Heart right ventricle (tissue), 16 donors: Measurements from ENCODE around the gene RHBDD2. TPM values are rescaled to one million over a fixed set of nuclear protein-coding genes. Genes with fewer than 3 reads are reported as not detected.
A peak's percentile ranks its signal among the peaks of the same experiment; 100 is the strongest.

Source experiments
- ATAC-seq, 8 donors: fragments of 200-7000 bp; cut with Tn5 transposase; one replicate each; pipeline ENCODE4 v1.9.1; 2020; ENCODE audit warnings: mild to moderate bottlenecking in 8 of 8, moderate library complexity in 8 of 8, moderate number of reproducible peaks in 1 of 8
- DNase-seq, 2 donors: peaks; one replicate each; pipeline ENCODE4 v3.0.0-alpha.2; 2020
- H3K27ac ChIP-seq, 10 donors: fragments of 200-600 bp; sonication (generic) in 2 of 10; one replicate each; pipeline versions ENCODE4 v1.5.0 to v1.8.0; 2020 to 2022; ENCODE audit warnings: mild to moderate bottlenecking in 3 of 10
- H3K27me3 ChIP-seq, 7 donors: fragments of 200-600 bp; one replicate each; pipeline ENCODE4 v1.8.0; 2021 to 2022; ENCODE audit warnings: mild to moderate bottlenecking in 2 of 7
- H3K36me3 ChIP-seq, 9 donors: fragments of 200-600 bp; sonication (generic) in 1 of 9; one replicate each; pipeline versions ENCODE4 v1.5.0 to v1.8.0; 2020 to 2022; ENCODE audit warnings: mild to moderate bottlenecking in 2 of 9
- H3K4me1 ChIP-seq, 9 donors: fragments of 200-600 bp; sonication (generic) in 1 of 9; one replicate each; pipeline versions ENCODE4 v1.5.0 to v1.8.0; 2020 to 2022; ENCODE audit warnings: mild to moderate bottlenecking in 4 of 9
- H3K4me3 ChIP-seq, 10 donors: fragments of 200-600 bp; sonication (generic) in 2 of 10; one replicate each; pipeline versions ENCODE4 v1.5.0 to v1.8.0; 2020 to 2022; ENCODE audit warnings: mild to moderate bottlenecking in 7 of 10, moderate library complexity in 2 of 10
- H3K9me3 ChIP-seq, 11 donors: fragments of 200-600 bp in 10 of 11; sonication (generic) in 2 of 11; one replicate each; pipeline versions ENCODE4 v1.5.0 to v1.8.0; 2013 to 2022; ENCODE audit warnings: mild to moderate bottlenecking in 2 of 11, control low read depth in 1 of 11, moderate library complexity in 1 of 11
- WGBS, 2 donors: extraction: QIAGEN DNeasy Blood & Tissue Kit; methylation state at CpG; one replicate each; pipeline ENCODE4 v1.1.7; 2013; ENCODE audit warnings: inconsistent platforms in 1 of 2; 5-methylcytosine and 5-hydroxymethylcytosine counted together
- intact Hi-C, 10 donors: fragments of 100-400 bp; cut with DNase I; formaldehyde crosslinking; loops; one replicate each; pipeline versions ENCODE4 v1.11.1 to v1.14.2; 2022
- polyA plus RNA-seq, 2 donors: library from polyadenylated mRNA; stranded (reverse); fragments of 200-250 nt; gene quantifications; one replicate each; pipeline ENCODE4 v1.2.3, GENCODE V29; 2013
- total RNA-seq, 10 donors: library from RNA; stranded (reverse); fragmentation: NEBNext Ultra II Directional in 3 of 10; extraction: Animal tissue kit (Norgen Biotek cat#: 25700) in 3 of 10; gene quantifications; one replicate each; pipeline versions ENCODE4 v1.2.1 to v1.2.4, GENCODE V29; 2021 to 2023
- TF ChIP-seq, protein P1 (sequence below), 9 donors: fragments of 200-600 bp; sonication (generic) in 2 of 9; IDR thresholded peaks; one replicate each; pipeline versions ENCODE4 v1.5.0 to v1.8.0; 2021 to 2022; ENCODE audit warnings: antibody characterized with exemption in 9 of 9, mild to moderate bottlenecking in 5 of 9, moderate library complexity in 1 of 9
- donor health status: Arrhythmogenic right ventricular cardiomyopathy.
- donor health status: ischemic (EF 13 %, LVEDD 7.1; RV severe dilation, severe dysfunction).
- donor health status: healthy with polysubstance abuse.
- donor health status: DM: no; HTN: yes; CAD: no.
- donor health status: DM: no; HTN: no; CAD: no.
- donor health status: ischemic (EF 25% LVEDD 6.9; RV normal size, moderate dysfunction).
- donor health status: ischemic (EF 25% LVEDD 5.7; RV mildly dilated, moderate dysfunction).
- donor health status: healthy.
- donor health status: DM: yes; HTN: yes; CAD: no.
- donor health status: Ischemic cardiomyopathy.
- donor health status: ischemic (EF 35%, LVEDD 5.7; RV mildly dilated, moderate dysfunction).
- donor health status: nonischemic (EF 11% LVEDD 7.7; RV severe dilation, severe dysfunction).
- donor health status: DM: yes; HTN: yes; CAD: no.
- donor health status: PGD.
- donor health status: ischemic (EF 29% LVEDD 5.4; RV normal size, mild dysfunction).
- donor health status: nonischemic (EF 23%, LVEDD 6.1; RV moderate dilation, normal function).

RHBDD2 gene
- total and polyA plus RNA-seq, 12 donors = 20.8 to 48.1 (median 28.8) TPM

DNA sequence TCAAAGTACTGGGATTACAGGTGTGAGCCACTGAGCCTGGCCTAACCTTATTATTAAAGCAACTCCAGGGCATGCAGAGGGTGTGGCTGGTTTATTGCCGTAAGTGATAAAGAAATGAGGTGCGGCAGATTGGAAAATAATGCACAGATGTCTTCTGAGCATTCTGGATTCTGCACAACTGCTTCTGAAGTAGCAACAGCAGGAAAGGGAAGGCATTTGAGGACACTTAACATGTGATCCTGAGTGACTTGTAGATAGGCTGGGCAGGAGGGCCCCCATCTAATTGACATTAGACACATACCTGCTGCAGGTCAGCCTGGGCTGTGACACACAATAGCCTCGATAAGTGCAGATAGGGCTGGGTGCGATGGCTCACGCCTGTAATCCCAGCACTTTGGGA, 5.6 kb downstream of the RHBDD2 start:
- Histone ChIP-seq H3K27ac (no peak overlapping the region), H3K4me3 (no peak overlapping the region), H3K9me3 (no peaks in the 10 kb centered on the region), H3K4me1 (peaks cover 2 to 18% (median 14%) of the 10 kb centered on the region in 9 donors), H3K27me3 (no peaks in the 10 kb centered on the region), H3K36me3 (peaks cover 0 to 88% (median 39%) of the 10 kb centered on the region in 9 donors)
- DNase-seq (no peak), ATAC-seq (no peak)
- TF ChIP-seq, protein P1, sequence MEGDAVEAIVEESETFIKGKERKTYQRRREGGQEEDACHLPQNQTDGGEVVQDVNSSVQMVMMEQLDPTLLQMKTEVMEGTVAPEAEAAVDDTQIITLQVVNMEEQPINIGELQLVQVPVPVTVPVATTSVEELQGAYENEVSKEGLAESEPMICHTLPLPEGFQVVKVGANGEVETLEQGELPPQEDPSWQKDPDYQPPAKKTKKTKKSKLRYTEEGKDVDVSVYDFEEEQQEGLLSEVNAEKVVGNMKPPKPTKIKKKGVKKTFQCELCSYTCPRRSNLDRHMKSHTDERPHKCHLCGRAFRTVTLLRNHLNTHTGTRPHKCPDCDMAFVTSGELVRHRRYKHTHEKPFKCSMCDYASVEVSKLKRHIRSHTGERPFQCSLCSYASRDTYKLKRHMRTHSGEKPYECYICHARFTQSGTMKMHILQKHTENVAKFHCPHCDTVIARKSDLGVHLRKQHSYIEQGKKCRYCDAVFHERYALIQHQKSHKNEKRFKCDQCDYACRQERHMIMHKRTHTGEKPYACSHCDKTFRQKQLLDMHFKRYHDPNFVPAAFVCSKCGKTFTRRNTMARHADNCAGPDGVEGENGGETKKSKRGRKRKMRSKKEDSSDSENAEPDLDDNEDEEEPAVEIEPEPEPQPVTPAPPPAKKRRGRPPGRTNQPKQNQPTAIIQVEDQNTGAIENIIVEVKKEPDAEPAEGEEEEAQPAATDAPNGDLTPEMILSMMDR (IDR thresholded peaks at IDR 0.05) = no peak
- 97 to 98% methylated on average over 5 of the region's 5 CpGs for WGBS, 2 donors
- intact Hi-C loops = no loop called here

DNA sequence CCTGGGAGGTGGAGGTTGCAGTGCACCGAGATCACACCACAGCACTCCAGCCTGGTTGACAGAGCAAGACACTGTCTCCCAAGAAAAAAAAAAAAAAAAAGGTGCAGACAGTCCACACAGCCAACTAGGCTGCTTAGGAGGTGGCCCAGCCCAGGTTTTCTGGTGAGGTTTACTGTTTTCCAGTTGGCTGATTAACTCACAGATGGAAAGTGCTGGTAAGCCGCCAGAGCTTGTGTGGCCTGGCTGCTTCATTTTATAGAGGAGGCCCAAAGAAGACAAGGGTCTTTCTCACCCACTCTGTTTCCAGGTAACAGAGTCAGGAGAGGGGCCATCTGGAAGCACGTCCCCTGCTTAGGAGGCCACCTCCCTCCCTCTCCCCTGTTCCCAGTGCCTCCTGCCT, 6.2 kb downstream of the RHBDD2 start:
- intact Hi-C loops = loop anchor here in 1 of 10 donors (5.0 kb wide), 1 partner anchor 117 kb away; no protein-coding TSS in a partner anchor
- Histone ChIP-seq H3K4me3 (no peak overlapping the region), H3K36me3 (peaks cover 0 to 88% (median 39%) of the 10 kb centered on the region in 9 donors), H3K9me3 (no peaks in the 10 kb centered on the region), H3K27me3 (no peaks in the 10 kb centered on the region), H3K4me1 (peaks cover 0 to 12% (median 8%) of the 10 kb centered on the region in 9 donors), H3K27ac (no peak overlapping the region)
- 74 to 99% methylated on average over 3 of the region's 3 CpGs for WGBS, 2 donors
- TF ChIP-seq, protein P1 (IDR thresholded peaks at IDR 0.05) = no peak
- ATAC-seq (no peak), DNase-seq (no peak)

DNA sequence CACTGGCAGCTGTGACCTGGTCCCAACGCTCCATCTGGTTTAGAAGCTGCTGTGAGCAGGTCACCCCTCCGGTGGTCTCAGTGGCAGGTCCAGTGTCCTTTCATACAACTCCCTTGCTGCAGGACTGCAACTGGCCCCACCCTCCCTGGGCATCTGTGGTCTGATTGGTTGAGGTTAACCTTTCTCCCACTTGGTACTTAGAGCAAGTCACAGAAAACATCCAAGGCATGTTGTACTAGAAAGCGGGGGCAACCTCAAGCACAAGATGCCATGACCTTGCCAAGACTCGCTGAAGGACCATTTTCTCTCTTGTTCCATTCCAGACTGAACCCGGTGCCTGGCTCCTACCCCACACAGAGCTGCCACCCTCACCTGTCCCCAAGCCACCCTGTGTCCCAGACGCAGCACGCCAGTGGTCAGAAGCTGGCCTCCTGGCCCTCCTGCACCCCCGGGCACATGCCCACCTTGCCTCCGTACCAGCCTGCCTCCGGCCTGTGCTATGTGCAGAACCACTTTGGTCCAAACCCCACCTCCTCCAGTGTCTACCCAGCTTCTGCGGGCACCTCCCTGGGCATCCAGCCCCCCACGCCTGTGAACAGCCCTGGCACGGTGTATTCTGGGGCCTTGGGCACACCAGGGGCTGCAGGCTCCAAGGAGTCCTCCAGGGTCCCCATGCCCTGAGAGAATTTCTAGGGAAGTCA, 9.0 kb downstream of the RHBDD2 start:
- 92 to 94% methylated on average over 13 of the region's 13 CpGs for WGBS, 2 donors
- no peak overlapping the region for H3K4me3 ChIP-seq
- H3K27ac ChIP-seq = peak overlapping the region in 1 of 10 donors; percentile 41
- peaks cover 0 to 63% (median 22%) of the 10 kb centered on the region in 9 donors for H3K36me3 ChIP-seq
- H3K4me1 ChIP-seq = peaks cover 0 to 7% (median 0%) of the 10 kb centered on the region in 9 donors
- DNase-seq (no peak), ATAC-seq (peak in 1 of 8 donors; percentile 21)
- H3K9me3 ChIP-seq = no peaks in the 10 kb centered on the region
- no peaks in the 10 kb centered on the region for H3K27me3 ChIP-seq
- intact Hi-C loops = loop anchor here in 1 of 10 donors (5.0 kb wide), 1 partner anchor 114 kb away; no protein-coding TSS in a partner anchor
- TF ChIP-seq, protein P1 (IDR thresholded peaks at IDR 0.05) = no peak

- no peaks in the 10 kb centered on the region for H3K27me3 ChIP-seq
- WGBS, 2 donors = 72 to 73% methylated on average over 23 of the region's 23 CpGs
- peak overlapping the region in 1 of 10 donors; percentile 41 for H3K27ac ChIP-seq
- peaks cover 0 to 55% (median 14%) of the 10 kb centered on the region in 9 donors for H3K36me3 ChIP-seq
- TF ChIP-seq, protein P1 (IDR thresholded peaks at IDR 0.05) = peak in 1 of 9 donors; percentile 11
- peaks cover 0 to 10% (median 0%) of the 10 kb centered on the region in 9 donors for H3K4me1 ChIP-seq
- no peak overlapping the region for H3K4me3 ChIP-seq
- DNase-seq = peak; percentile 32 to 42
- intact Hi-C loops = loop anchor here in 1 of 10 donors (5.0 kb wide), 1 partner anchor 114 kb away; no protein-coding TSS in a partner anchor
- ATAC-seq = peak in 7 of 8 donors; percentile 20 to 71 (median 53)
- H3K9me3 ChIP-seq = no peaks in the 10 kb centered on the region
These were observed 9.8 kb downstream of the RHBDD2 start for GRCh38 chr7:75888464-75889222.
